Thyroid gland (tissue), 4 donors: Measurements from ENCODE around the gene DUSP15. TPM values are rescaled to one million over a fixed set of nuclear protein-coding genes. Genes with fewer than 3 reads are reported as not detected.

Experiments
- DNase-seq, 2 donors: peaks; one replicate each; pipeline ENCODE4 v3.0.0-alpha.2; 2019
- H3K27ac ChIP-seq, 3 donors: fragments of 200-600 bp; sonication (generic); 1 replicate in 2 of 3; 2 replicates in 1 of 3; pipeline ENCODE4 v1.5.1; 2016 to 2019; ENCODE audit warnings: mild to moderate bottlenecking in 1 of 3, moderate library complexity in 1 of 3
- H3K27me3 ChIP-seq: fragments of 200-600 bp; sonication (generic); one replicate; pipeline ENCODE4 v1.5.1; 2019
- H3K36me3 ChIP-seq, 2 donors: fragments of 200-600 bp; sonication (generic); one replicate each; pipeline ENCODE4 v1.5.1; 2016 to 2019
- H3K4me1 ChIP-seq, 2 donors: fragments of 200-600 bp; sonication (generic); one replicate each; pipeline ENCODE4 v1.5.1; 2017 to 2019
- H3K4me3 ChIP-seq, 3 donors: fragments of 200-600 bp; sonication (generic); replicated peaks in 1 of 3; 1 replicate in 2 of 3; 2 replicates in 1 of 3; pipeline ENCODE4 v1.5.1; 2016; ENCODE audit warnings: mild to moderate bottlenecking in 1 of 3
- H3K9me3 ChIP-seq: fragments of 200-600 bp; sonication (generic); one replicate; pipeline ENCODE4 v1.5.1; 2017
- POLR2A ChIP-seq, 2 donors: fragments of 450-650 bp; IDR thresholded peaks; one replicate each; pipeline ENCODE4 v1.6.1; 2017; ENCODE audit warnings: antibody characterized with exemption in 2 of 2, mild to moderate bottlenecking in 2 of 2, moderate library complexity in 1 of 2
- WGBS, 2 donors: methylation state at CpG; one replicate each; pipeline ENCODE4 v1.1.5; 2017; 5-methylcytosine and 5-hydroxymethylcytosine counted together
- intact Hi-C: fragments of 100-400 bp; cut with DNase I; formaldehyde crosslinking; loops from one replicate; pipeline ENCODE4 v1.15.1; 2023
- total RNA-seq, 4 donors: library from RNA; depleted of rRNA; stranded (reverse); fragments of >200 nt; gene quantifications; one replicate each; pipeline ENCODE4 v1.2.3, GENCODE V29; 2016
- TF ChIP-seq, protein P1 (sequence below), 6 experiments: fragments of 200-600 bp in 3 of 6; fragments of 450-650 bp in 3 of 6; sonication (generic) in 3 of 6; IDR thresholded peaks; one replicate each; pipeline ENCODE4 v1.5.1; 2016 to 2019; ENCODE audit warnings: antibody characterized with exemption in 6 of 6, mild to moderate bottlenecking in 2 of 6, inconsistent platforms in 1 of 6, moderate library complexity in 1 of 6

The DUSP15 gene
- total RNA-seq, 4 donors from 2014 or later: 5.4 to 9.1 (median 7.0) TPM

DNA sequence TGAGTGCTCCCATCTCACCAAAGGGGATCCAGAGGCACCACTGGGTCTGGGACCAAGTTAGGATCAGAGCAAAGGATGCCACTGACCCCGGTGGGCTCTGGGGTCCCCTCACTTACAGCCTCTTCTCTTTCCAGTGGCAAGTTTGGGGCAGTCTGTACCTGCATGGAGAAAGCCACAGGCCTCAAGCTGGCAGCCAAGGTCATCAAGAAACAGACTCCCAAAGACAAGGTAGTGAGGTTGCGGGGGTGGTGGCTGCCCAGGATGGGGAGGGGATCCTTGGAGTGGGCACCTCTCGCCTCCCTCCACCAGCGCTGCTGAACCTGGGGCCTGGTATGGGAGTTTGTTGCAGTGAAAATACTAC is 46.2 kb downstream of the DUSP15 start:
- Histone ChIP-seq H3K4me1 (peaks cover 20 to 23% of the 10 kb centered on the region in 2 donors), H3K4me3 (no peak overlapping the region), H3K36me3 (no peaks in the 10 kb centered on the region), H3K27ac (no peak overlapping the region), H3K27me3 (no peaks in the 10 kb centered on the region), H3K9me3 (no peaks in the 10 kb centered on the region)
- TF ChIP-seq POLR2A (IDR thresholded peaks at IDR 0.05): no peak
- TF ChIP-seq, protein P1, sequence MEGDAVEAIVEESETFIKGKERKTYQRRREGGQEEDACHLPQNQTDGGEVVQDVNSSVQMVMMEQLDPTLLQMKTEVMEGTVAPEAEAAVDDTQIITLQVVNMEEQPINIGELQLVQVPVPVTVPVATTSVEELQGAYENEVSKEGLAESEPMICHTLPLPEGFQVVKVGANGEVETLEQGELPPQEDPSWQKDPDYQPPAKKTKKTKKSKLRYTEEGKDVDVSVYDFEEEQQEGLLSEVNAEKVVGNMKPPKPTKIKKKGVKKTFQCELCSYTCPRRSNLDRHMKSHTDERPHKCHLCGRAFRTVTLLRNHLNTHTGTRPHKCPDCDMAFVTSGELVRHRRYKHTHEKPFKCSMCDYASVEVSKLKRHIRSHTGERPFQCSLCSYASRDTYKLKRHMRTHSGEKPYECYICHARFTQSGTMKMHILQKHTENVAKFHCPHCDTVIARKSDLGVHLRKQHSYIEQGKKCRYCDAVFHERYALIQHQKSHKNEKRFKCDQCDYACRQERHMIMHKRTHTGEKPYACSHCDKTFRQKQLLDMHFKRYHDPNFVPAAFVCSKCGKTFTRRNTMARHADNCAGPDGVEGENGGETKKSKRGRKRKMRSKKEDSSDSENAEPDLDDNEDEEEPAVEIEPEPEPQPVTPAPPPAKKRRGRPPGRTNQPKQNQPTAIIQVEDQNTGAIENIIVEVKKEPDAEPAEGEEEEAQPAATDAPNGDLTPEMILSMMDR (IDR thresholded peaks at IDR 0.05): no peak
- 87 to 93% methylated on average over 3 to 4 of the region's 4 CpGs for WGBS, 2 donors
- intact Hi-C loops: loop anchor here (10.0 kb wide), 3 partner anchors 169 to 271 kb away; no protein-coding TSS in a partner anchor
- DNase-seq: no peak

GRCh38 chr20:31823360-31824124 is 46.8 kb downstream of the DUSP15 start:
- TF ChIP-seq, protein P1 (IDR thresholded peaks at IDR 0.05): no peak
- TF ChIP-seq POLR2A (IDR thresholded peaks at IDR 0.05): no peak

GRCh38 chr20:31822421-31823330 is 47.7 kb downstream of the DUSP15 start:
- no peaks in the 10 kb centered on the region for H3K36me3 ChIP-seq
- no peaks in the 10 kb centered on the region for H3K9me3 ChIP-seq
- no peak for TF ChIP-seq POLR2A (IDR thresholded peaks at IDR 0.05)
- TF ChIP-seq, protein P1 (IDR thresholded peaks at IDR 0.05): peak; percentile 98 to 99 (median 98)
- intact Hi-C loops: loop anchor here (10.0 kb wide), 3 partner anchors 168 to 272 kb away; no protein-coding TSS in a partner anchor
- DNase-seq: peak; percentile 98
- WGBS, 2 donors: 1 to 4% methylated on average over 9 to 26 of the region's 29 CpGs
- peaks cover 28 to 38% of the 10 kb centered on the region in 2 donors for H3K4me1 ChIP-seq
- peak overlapping the region; percentile 17 to 64 (median 56) for H3K27ac ChIP-seq
- H3K27me3 ChIP-seq: no peaks in the 10 kb centered on the region
- H3K4me3 ChIP-seq: no peak overlapping the region

More at GRCh38 chr20:31823360-31824124, 46.8 kb downstream of the DUSP15 start:
- no peak for DNase-seq
- Histone ChIP-seq H3K4me1 (peaks cover 26 to 29% of the 10 kb centered on the region in 2 donors), H3K27ac (no peak overlapping the region), H3K9me3 (no peaks in the 10 kb centered on the region), H3K27me3 (no peaks in the 10 kb centered on the region), H3K36me3 (no peaks in the 10 kb centered on the region), H3K4me3 (no peak overlapping the region)
- WGBS, 2 donors: 69 to 85% methylated on average over 7 to 14 of the region's 14 CpGs
- intact Hi-C loops: loop anchor here (10.0 kb wide), 3 partner anchors 169 to 271 kb away; no protein-coding TSS in a partner anchor

GRCh38 chr20:31821427-31821826 is 48.9 kb downstream of the DUSP15 start:
- Histone ChIP-seq H3K27ac (peak overlapping the region; percentile 17 to 64 (median 56)), H3K4me1 (peaks cover 28 to 48% of the 10 kb centered on the region in 2 donors), H3K27me3 (no peaks in the 10 kb centered on the region), H3K36me3 (no peaks in the 10 kb centered on the region), H3K9me3 (no peaks in the 10 kb centered on the region), H3K4me3 (no peak overlapping the region)
- DNase-seq: no peak
- intact Hi-C loops: loop anchor here (10.0 kb wide), 3 partner anchors 167 to 273 kb away; no protein-coding TSS in a partner anchor
- 52 to 53% methylated on average over 5 of the region's 5 CpGs for WGBS, 2 donors
- TF ChIP-seq, protein P1 (IDR thresholded peaks at IDR 0.05): no peak
- TF ChIP-seq POLR2A (IDR thresholded peaks at IDR 0.05): no peak
